BJ (cell line): Measurements from ENCODE around the gene PIK3R6. TPM values are rescaled to one million over a fixed set of nuclear protein-coding genes. Genes with fewer than 3 reads are reported as not detected.

Source experiments
- CTCF ChIA-PET: fragments of 350-600 bp; formaldehyde crosslinking; extraction: SDS; loops from one replicate; lab custom pipeline; 2021; ENCODE audit warnings: antibody characterized with exemption, inconsistent platforms; lab: Yijun Ruan, JAX
- POLR2A ChIA-PET: fragments of 300-600 bp; sonication (Branson Sonifier 250); formaldehyde crosslinking; extraction: SDS; loops from one replicate; lab custom pipeline; 2021; ENCODE audit warnings: antibody characterized with exemption; lab: Charles Lee
- DNase-seq: peaks from one replicate; pipeline ENCODE4 v3.0.0-alpha.2; 2011; ENCODE audit warnings: low read depth
- H3K27me3 ChIP-seq: 2 replicates; pipeline ENCODE4 v1.6.0; 2011; ENCODE audit warnings: low read length; ENCODE audit not compliant: control insufficient read depth, insufficient read depth
- H3K36me3 ChIP-seq: 2 replicates; pipeline ENCODE4 v1.5.1; 2011; ENCODE audit warnings: low read length; ENCODE audit not compliant: control insufficient read depth, insufficient read depth
- H3K4me3 ChIP-seq: 2 replicates; pipeline ENCODE4 v1.5.1; 2011; ENCODE audit warnings: low read depth, mild to moderate bottlenecking, control low read depth, low read length
- CTCF ChIP-seq: IDR thresholded peaks from 2 replicates; pipeline ENCODE4 v1.5.1; 2011; ENCODE audit warnings: low read depth, mild to moderate bottlenecking, control low read depth, inconsistent platforms, low read length, moderate library complexity; ENCODE audit not compliant: insufficient read depth
- polyA plus RNA-seq: library from polyadenylated mRNA; depleted of rRNA; stranded (reverse); fragments of >200 nt; gene quantifications from 2 replicates; pipeline ENCODE4 v1.2.3, GENCODE V29; 2011

The PIK3R6 gene
- polyA plus RNA-seq, 1 experiment: not detected

DNA sequence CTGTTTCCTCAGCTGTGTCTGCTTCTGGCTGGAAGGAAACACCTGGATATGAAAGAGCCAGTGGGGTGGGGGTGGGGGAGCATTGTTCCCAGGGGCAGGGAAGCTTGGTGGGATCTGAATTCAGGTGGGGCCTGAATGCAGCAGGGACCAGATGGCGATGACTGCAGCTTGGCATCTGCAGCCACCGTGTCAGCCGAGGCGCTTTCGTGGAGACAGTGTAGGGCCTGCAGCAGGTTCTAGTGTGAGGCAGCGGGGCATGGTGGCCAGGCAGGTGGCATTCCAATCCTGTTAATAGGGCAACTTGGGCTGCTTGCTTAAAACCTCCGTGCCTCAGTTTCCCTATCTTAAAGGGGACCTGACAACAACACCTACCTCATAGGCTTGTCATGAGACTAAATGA, 1.7 kb downstream of the PIK3R6 start:
- DNase-seq: no peak
- no peak for TF ChIP-seq CTCF
- H3K36me3 ChIP-seq: no peaks in the 10 kb centered on the region
- H3K27me3 ChIP-seq: no peaks in the 10 kb centered on the region
- CTCF ChIA-PET: no interaction called here
- POLR2A ChIA-PET: no interaction called here
- H3K4me3 ChIP-seq: no peak overlapping the region

DNA sequence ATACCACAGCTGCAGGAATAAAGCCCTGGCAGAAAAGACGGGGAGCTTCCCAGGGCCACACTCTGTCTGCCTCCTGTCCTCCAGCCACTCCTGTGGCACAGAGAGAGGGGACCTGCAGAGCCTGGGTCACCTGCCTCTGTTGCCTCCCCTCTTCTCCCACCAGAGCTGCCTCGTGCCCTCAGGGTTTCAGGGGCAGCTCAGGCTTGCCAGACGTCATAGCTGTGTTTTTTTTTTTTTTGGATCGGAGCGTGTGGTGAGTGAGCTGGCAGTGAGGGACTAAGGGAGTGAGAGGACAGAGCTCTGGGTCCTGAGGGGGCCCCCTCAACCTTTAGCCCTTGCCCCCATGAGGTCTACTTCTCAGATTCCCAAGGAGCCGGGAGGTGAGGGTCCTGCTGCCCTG, 2.1 kb downstream of the PIK3R6 start:
- Histone ChIP-seq H3K4me3 (no peak overlapping the region), H3K27me3 (no peaks in the 10 kb centered on the region), H3K36me3 (no peaks in the 10 kb centered on the region)
- ChIA-PET CTCF (no interaction called here), POLR2A (no interaction called here)
- no peak for TF ChIP-seq CTCF
- DNase-seq: no peak

GRCh38 chr17:8862213-8863056, 5.0 kb downstream of the PIK3R6 start:
- ChIA-PET POLR2A (no interaction called here), CTCF (no interaction called here)
- Histone ChIP-seq H3K27me3 (no peaks in the 10 kb centered on the region), H3K36me3 (no peaks in the 10 kb centered on the region), H3K4me3 (no peak overlapping the region)
- no peak for DNase-seq
- TF ChIP-seq CTCF: no peak

DNA sequence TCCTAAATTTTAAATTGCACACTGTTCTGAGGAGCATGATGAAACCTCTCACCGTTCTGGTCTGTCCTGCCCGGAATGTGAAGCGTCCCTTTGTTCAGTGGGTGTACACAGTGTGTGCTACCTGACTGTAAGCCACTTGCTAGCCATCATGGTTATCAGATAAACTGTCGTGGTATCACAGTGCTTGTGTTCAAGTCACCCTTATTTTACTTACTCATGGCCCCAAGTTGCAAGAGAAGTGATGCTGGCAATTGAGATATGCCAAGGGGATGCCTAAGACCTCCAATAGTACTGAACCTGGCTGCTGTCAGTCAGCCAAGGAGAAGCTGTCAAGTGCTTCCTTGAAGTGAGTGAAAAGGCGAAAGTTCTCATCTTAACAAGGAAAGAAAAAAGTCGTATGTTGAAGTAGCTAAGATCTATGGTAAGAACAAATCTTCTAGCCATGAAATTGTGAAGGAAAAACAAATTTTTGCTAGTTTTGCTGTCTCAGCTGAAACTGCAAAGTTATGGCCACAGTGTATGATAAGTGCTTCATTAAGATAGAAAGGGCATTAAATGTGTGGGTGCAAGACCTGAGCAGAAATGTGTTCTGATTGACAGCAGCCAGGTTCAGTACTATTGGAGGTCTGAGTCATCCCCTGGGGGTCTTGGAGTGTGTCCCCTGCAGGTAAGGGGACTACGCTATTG, 5.8 kb downstream of the PIK3R6 start:
- DNase-seq: no peak
- H3K4me3 ChIP-seq: no peak overlapping the region
- ChIA-PET CTCF (no interaction called here), POLR2A (no interaction called here)
- TF ChIP-seq CTCF: no peak
- H3K36me3 ChIP-seq: no peaks in the 10 kb centered on the region
- H3K27me3 ChIP-seq: no peaks in the 10 kb centered on the region

- no peak for TF ChIP-seq CTCF
- DNase-seq: no peak
- no peaks in the 10 kb centered on the region for H3K36me3 ChIP-seq
- H3K27me3 ChIP-seq: no peaks in the 10 kb centered on the region
- ChIA-PET CTCF (interaction anchor here (0.5 kb wide), 1 partner anchor 511 kb away, joined by 3 read pairs; no protein-coding TSS in a partner anchor), POLR2A (interaction anchor here (0.6 kb wide), 1 partner anchor 10 kb away, joined by 3 read pairs; no protein-coding TSS in a partner anchor)
- no peak overlapping the region for H3K4me3 ChIP-seq
Observed at GRCh38 chr17:8859804-8860430, 7.6 kb downstream of the PIK3R6 start.
